Activated CD8-positive, alpha-beta memory T cell treated with anti-CD3 and anti-CD28 coated beads for 4 hours (primary cell): ENCODE results near the gene BPIFB1.

Experiments
- DNase-seq, 2 donors: peaks; one replicate each; pipeline ENCODE4 v3.0.0-alpha.2; 2020; ENCODE audit warnings: low read depth in 2 of 2

The BPIFB1 gene

GRCh38 chr20:33273117-33273851 is 9.7 kb upstream of the BPIFB1 start:
- DNase-seq = no peak

GRCh38 chr20:33275215-33275614 is 7.8 kb upstream of the BPIFB1 start:
- DNase-seq = no peak

- DNase-seq = no peak
Observed at GRCh38 chr20:33275871-33276270, 7.1 kb upstream of the BPIFB1 start.

GRCh38 chr20:33276303-33277113 is 6.5 kb upstream of the BPIFB1 start:
- DNase-seq = no peak

- DNase-seq = no peak
Observed at GRCh38 chr20:33277471-33278441, 5.3 kb upstream of the BPIFB1 start.

- DNase-seq = no peak
Observed at GRCh38 chr20:33278700-33279099, 4.3 kb upstream of the BPIFB1 start.

GRCh38 chr20:33279261-33279910 is 3.6 kb upstream of the BPIFB1 start:
- no peak for DNase-seq

GRCh38 chr20:33280000-33280680 is 2.9 kb upstream of the BPIFB1 start:
- DNase-seq = no peak

- no peak for DNase-seq
Observed at GRCh38 chr20:33280775-33281174, 2.2 kb upstream of the BPIFB1 start.

- DNase-seq = no peak
Observed at GRCh38 chr20:33281550-33282146, 1.4 kb upstream of the BPIFB1 start.

- no peak for DNase-seq
Observed at GRCh38 chr20:33282196-33282934, 649 bp upstream of the BPIFB1 start.

- no peak for DNase-seq
Observed at GRCh38 chr20:33284284-33284683, 1.3 kb downstream of the BPIFB1 start.

GRCh38 chr20:33284937-33285336 is 1.9 kb downstream of the BPIFB1 start:
- DNase-seq = no peak

GRCh38 chr20:33285861-33286495 is 3.0 kb downstream of the BPIFB1 start:
- DNase-seq = no peak

- DNase-seq = no peak
Observed at GRCh38 chr20:33287884-33288283, 4.9 kb downstream of the BPIFB1 start.

GRCh38 chr20:33290852-33291251 is 7.8 kb downstream of the BPIFB1 start:
- no peak for DNase-seq

GRCh38 chr20:33291416-33291815 is 8.4 kb downstream of the BPIFB1 start:
- DNase-seq = no peak

GRCh38 chr20:33291830-33292355 is 8.9 kb downstream of the BPIFB1 start:
- DNase-seq = peak; percentile 27 to 29

- DNase-seq = no peak
Observed at GRCh38 chr20:33296206-33296605, 13.2 kb downstream of the BPIFB1 start.
